ENCODE results near the gene ST3GAL4. TPM values are rescaled to one million over a fixed set of nuclear protein-coding genes. Genes with fewer than 3 reads are reported as not detected.

The ST3GAL4 gene
- total and polyA plus RNA-seq, 2 donors (not counting 1 experiment from before 2014, with no cell fraction given): 1.1 to 1.9 TPM

DNA sequence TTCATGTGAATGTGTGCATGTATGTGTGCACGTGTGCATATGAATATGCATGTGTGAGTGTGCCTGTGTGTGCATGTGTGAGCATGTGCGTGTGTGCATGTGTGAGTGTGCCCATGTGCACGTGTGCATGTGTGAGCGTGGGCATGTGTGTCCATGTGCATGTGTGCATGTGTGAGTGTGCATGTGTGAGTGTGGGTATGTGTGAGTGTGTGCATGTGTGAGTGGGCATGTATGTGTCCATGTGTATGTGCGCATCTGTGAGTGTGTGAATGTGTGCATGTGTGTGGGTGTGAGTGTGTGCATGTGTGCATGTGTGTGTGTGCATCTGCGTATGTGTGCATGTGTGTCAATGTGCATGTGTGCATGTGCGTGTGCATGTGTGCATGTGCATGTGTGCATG is 94.7 kb downstream of the ST3GAL4 start:
- CTCF ChIA-PET: no interaction called here
- H3K4me3 ChIP-seq (ENCODE audit: control extremely low read depth in 1 of 5, extremely low read depth in 1 of 5, insufficient read depth in 1 of 5, low read depth in 2 of 5, low read length in 4 of 5): no peak overlapping the region
- no peak overlapping the region for H3K4me3 Mint-ChIP-seq
- H2AFZ ChIP-seq (ENCODE audit: insufficient read depth, low read depth, low read length, poor library complexity, severe bottlenecking): no peak overlapping the region
- no peak for DNase-seq
- no peaks in the 10 kb centered on the region for H3K36me3 ChIP-seq (replicated peaks in 1 of 2; ENCODE audit: control extremely low read depth in 1 of 2, control insufficient read depth in 1 of 2, extremely low read depth in 1 of 2, insufficient read depth in 2 of 2, low read length in 1 of 2)
- TF ChIP-seq, protein P1, sequence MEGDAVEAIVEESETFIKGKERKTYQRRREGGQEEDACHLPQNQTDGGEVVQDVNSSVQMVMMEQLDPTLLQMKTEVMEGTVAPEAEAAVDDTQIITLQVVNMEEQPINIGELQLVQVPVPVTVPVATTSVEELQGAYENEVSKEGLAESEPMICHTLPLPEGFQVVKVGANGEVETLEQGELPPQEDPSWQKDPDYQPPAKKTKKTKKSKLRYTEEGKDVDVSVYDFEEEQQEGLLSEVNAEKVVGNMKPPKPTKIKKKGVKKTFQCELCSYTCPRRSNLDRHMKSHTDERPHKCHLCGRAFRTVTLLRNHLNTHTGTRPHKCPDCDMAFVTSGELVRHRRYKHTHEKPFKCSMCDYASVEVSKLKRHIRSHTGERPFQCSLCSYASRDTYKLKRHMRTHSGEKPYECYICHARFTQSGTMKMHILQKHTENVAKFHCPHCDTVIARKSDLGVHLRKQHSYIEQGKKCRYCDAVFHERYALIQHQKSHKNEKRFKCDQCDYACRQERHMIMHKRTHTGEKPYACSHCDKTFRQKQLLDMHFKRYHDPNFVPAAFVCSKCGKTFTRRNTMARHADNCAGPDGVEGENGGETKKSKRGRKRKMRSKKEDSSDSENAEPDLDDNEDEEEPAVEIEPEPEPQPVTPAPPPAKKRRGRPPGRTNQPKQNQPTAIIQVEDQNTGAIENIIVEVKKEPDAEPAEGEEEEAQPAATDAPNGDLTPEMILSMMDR (IDR thresholded peaks at IDR 0.05): no peak
- no peak for TF ChIP-seq EZH2 (IDR thresholded peaks at IDR 0.05; ENCODE audit: borderline replicate concordance, insufficient read depth, low read depth, low read length, poor library complexity, severe bottlenecking)
- H3K4me2 ChIP-seq (replicated peaks; ENCODE audit: low read depth, low read length, poor library complexity, severe bottlenecking): no peak overlapping the region
- peaks cover 4% of the 10 kb centered on the region for H3K27me3 Mint-ChIP-seq
- H3K9ac ChIP-seq (ENCODE audit: low read length): no peak overlapping the region
- no peaks in the 10 kb centered on the region for H3K4me1 Mint-ChIP-seq
- H3K27me3 ChIP-seq (replicated peaks in 1 of 4; ENCODE audit: control extremely low read depth in 1 of 4, control insufficient read depth in 3 of 4, insufficient read depth in 4 of 4, low read length in 3 of 4): no peaks in the 10 kb centered on the region
- H3K27ac ChIP-seq (ENCODE audit: low read length in 2 of 2): no peak overlapping the region
- POLR2A ChIA-PET: no interaction called here
- intact Hi-C loops (cut with micrococcal nuclease): no loop called here
- peaks cover 0 to 16% (median 0%) of the 10 kb centered on the region in 3 donors for H3K9me3 ChIP-seq (ENCODE audit: control extremely low read depth in 1 of 3, control insufficient read depth in 2 of 3, insufficient read depth in 1 of 3, low read length in 2 of 3)
- no peaks in the 10 kb centered on the region for H3K79me2 ChIP-seq (ENCODE audit: control insufficient read depth, insufficient read depth, low read length)
- no peaks in the 10 kb centered on the region for H4K20me1 ChIP-seq (ENCODE audit: control insufficient read depth, insufficient read depth, low read length, poor library complexity, severe bottlenecking)
- H3K4me1 ChIP-seq (ENCODE audit: control insufficient read depth in 2 of 2, insufficient read depth in 2 of 2, low read length in 2 of 2): no peaks in the 10 kb centered on the region
- H3K9me3 Mint-ChIP-seq (ENCODE audit: insufficient read depth): peaks cover 9% of the 10 kb centered on the region
- WGBS (ENCODE audit: insufficient coverage): 81% methylated on average over 7 of the region's 7 CpGs
- no peak overlapping the region for H3K27ac Mint-ChIP-seq
- ATAC-seq (ENCODE audit: low read depth): no peak

DNA sequence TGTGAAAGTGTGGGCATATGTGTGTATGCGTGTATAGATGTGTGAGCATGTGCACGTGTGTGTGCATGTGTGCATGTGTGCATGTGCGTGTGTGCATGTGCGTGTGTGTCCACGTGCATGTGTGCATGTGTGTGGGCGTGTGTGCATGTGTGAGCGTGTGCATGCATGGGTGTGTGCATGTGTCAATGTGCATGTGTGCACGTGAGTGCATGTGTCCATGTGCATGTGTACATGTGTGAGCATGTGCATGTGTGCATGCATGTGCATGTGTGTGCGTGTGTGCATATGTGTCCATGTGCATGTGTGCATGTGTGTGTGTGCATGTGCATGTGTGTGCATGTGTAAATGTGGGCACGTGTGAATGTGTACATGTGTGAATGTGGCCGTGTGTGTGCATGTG is 95.3 kb downstream of the ST3GAL4 start:
- POLR2A ChIA-PET: no interaction called here
- H3K79me2 ChIP-seq (ENCODE audit: control insufficient read depth, insufficient read depth, low read length): no peaks in the 10 kb centered on the region
- 97% methylated on average over 11 of the region's 11 CpGs for WGBS (ENCODE audit: insufficient coverage)
- no peaks in the 10 kb centered on the region for H4K20me1 ChIP-seq (ENCODE audit: control insufficient read depth, insufficient read depth, low read length, poor library complexity, severe bottlenecking)
- intact Hi-C loops (cut with micrococcal nuclease): no loop called here
- H3K27ac Mint-ChIP-seq: no peak overlapping the region
- TF ChIP-seq, protein P1 (IDR thresholded peaks at IDR 0.05): no peak
- no peak for TF ChIP-seq EZH2 (IDR thresholded peaks at IDR 0.05; ENCODE audit: borderline replicate concordance, insufficient read depth, low read depth, low read length, poor library complexity, severe bottlenecking)
- no peak for DNase-seq
- H3K4me3 ChIP-seq (ENCODE audit: control extremely low read depth in 1 of 5, extremely low read depth in 1 of 5, insufficient read depth in 1 of 5, low read depth in 2 of 5, low read length in 4 of 5): no peak overlapping the region
- no peak overlapping the region for H3K4me2 ChIP-seq (replicated peaks; ENCODE audit: low read depth, low read length, poor library complexity, severe bottlenecking)
- H3K27ac ChIP-seq (ENCODE audit: low read length in 2 of 2): no peak overlapping the region
- ATAC-seq (ENCODE audit: low read depth): no peak
- peaks cover 9% of the 10 kb centered on the region for H3K9me3 Mint-ChIP-seq (ENCODE audit: insufficient read depth)
- H3K4me1 ChIP-seq (ENCODE audit: control insufficient read depth in 2 of 2, insufficient read depth in 2 of 2, low read length in 2 of 2): no peaks in the 10 kb centered on the region
- H2AFZ ChIP-seq (ENCODE audit: insufficient read depth, low read depth, low read length, poor library complexity, severe bottlenecking): no peak overlapping the region
- peaks cover 0 to 16% (median 0%) of the 10 kb centered on the region in 3 donors for H3K9me3 ChIP-seq (ENCODE audit: control extremely low read depth in 1 of 3, control insufficient read depth in 2 of 3, insufficient read depth in 1 of 3, low read length in 2 of 3)
- H3K9ac ChIP-seq (ENCODE audit: low read length): no peak overlapping the region
- H3K36me3 ChIP-seq (replicated peaks in 1 of 2; ENCODE audit: control extremely low read depth in 1 of 2, control insufficient read depth in 1 of 2, extremely low read depth in 1 of 2, insufficient read depth in 2 of 2, low read length in 1 of 2): no peaks in the 10 kb centered on the region
- H3K27me3 ChIP-seq (replicated peaks in 1 of 4; ENCODE audit: control extremely low read depth in 1 of 4, control insufficient read depth in 3 of 4, insufficient read depth in 4 of 4, low read length in 3 of 4): no peaks in the 10 kb centered on the region
- CTCF ChIA-PET: no interaction called here
- no peak overlapping the region for H3K4me3 Mint-ChIP-seq
- H3K4me1 Mint-ChIP-seq: no peaks in the 10 kb centered on the region
- peaks cover 4% of the 10 kb centered on the region for H3K27me3 Mint-ChIP-seq
